Measurements from ENCODE around the gene THAP12.
"Not testable (repeated sequence)": the region's sequence is repeated elsewhere in the genome, so short reads cannot be mapped to it uniquely, and the experiment has no call there.

The THAP12 gene, protein sequence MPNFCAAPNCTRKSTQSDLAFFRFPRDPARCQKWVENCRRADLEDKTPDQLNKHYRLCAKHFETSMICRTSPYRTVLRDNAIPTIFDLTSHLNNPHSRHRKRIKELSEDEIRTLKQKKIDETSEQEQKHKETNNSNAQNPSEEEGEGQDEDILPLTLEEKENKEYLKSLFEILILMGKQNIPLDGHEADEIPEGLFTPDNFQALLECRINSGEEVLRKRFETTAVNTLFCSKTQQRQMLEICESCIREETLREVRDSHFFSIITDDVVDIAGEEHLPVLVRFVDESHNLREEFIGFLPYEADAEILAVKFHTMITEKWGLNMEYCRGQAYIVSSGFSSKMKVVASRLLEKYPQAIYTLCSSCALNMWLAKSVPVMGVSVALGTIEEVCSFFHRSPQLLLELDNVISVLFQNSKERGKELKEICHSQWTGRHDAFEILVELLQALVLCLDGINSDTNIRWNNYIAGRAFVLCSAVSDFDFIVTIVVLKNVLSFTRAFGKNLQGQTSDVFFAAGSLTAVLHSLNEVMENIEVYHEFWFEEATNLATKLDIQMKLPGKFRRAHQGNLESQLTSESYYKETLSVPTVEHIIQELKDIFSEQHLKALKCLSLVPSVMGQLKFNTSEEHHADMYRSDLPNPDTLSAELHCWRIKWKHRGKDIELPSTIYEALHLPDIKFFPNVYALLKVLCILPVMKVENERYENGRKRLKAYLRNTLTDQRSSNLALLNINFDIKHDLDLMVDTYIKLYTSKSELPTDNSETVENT

GRCh38 chr11:76380977-76381719 is at the start of gene THAP12, which contains the start of gene GVQW3:
THAP12 (minus strand) TSS chr11:76381132; CDS start chr11:76380836, 296 bp downstream.
GVQW3 (plus strand) TSS chr11:76381323; CDS start chr11:76381829, 506 bp downstream.
- no peaks in the 10 kb centered on the region for H3K27me3 ChIP-seq (ENCODE audit: insufficient read depth, low read length)

GRCh38 chr11:76426660-76427059 is 45.7 kb upstream of the THAP12 start:
- Histone ChIP-seq H3K9me3 (ENCODE audit: low read length) (no peaks in the 10 kb centered on the region), H2AFZ (ENCODE audit: low read depth, low read length) (no peak overlapping the region), H3K4me3 (ENCODE audit: low read length) (no peak overlapping the region), H3K36me3 (ENCODE audit: insufficient read depth, low read length) (no peaks in the 10 kb centered on the region), H3K27me3 (ENCODE audit: insufficient read depth, low read length) (no peaks in the 10 kb centered on the region), H3K4me1 (ENCODE audit: insufficient read depth, low read length) (no peaks in the 10 kb centered on the region)

More at GRCh38 chr11:76380977-76381719, at the start of gene THAP12, which contains the start of gene GVQW3:
- H3K36me3 ChIP-seq (ENCODE audit: insufficient read depth, low read length): peaks cover 8% of the 10 kb centered on the region
- no peaks in the 10 kb centered on the region for H3K9me3 ChIP-seq (ENCODE audit: low read length)
- H2AFZ ChIP-seq (ENCODE audit: low read depth, low read length): peak within 1 kb of the TSS; percentile 72
- H3K4me1 ChIP-seq (ENCODE audit: insufficient read depth, low read length): peaks cover 23% of the 10 kb centered on the region
- peak within 1 kb of the TSS; percentile 97 for H3K4me3 ChIP-seq (ENCODE audit: low read length)

DNA sequence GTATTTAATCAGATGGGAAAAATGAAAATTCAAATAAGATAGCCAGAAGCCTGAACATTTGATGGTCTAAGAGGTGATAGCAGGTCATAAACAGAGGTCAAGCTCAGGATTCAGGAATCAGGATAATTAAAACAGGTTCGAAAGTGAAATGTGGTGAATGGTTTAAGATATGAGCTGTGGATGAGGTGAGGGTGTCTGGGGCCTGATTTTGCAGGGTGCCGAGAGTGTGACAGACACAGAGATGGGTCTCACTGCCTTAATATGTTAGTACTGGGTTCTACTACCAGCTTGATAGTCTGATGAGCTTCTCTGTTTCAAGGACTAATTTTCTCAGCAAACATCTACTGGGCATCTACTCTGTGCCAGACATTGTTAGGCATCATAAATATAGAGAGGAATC is 44.0 kb upstream of the THAP12 start:
- Histone ChIP-seq H3K27me3 (ENCODE audit: insufficient read depth, low read length) (no peaks in the 10 kb centered on the region), H3K4me3 (ENCODE audit: low read length) (no peak overlapping the region), H2AFZ (ENCODE audit: low read depth, low read length) (no peak overlapping the region), H3K36me3 (ENCODE audit: insufficient read depth, low read length) (no peaks in the 10 kb centered on the region), H3K9me3 (ENCODE audit: low read length) (no peaks in the 10 kb centered on the region), H3K4me1 (ENCODE audit: insufficient read depth, low read length) (no peaks in the 10 kb centered on the region)

DNA sequence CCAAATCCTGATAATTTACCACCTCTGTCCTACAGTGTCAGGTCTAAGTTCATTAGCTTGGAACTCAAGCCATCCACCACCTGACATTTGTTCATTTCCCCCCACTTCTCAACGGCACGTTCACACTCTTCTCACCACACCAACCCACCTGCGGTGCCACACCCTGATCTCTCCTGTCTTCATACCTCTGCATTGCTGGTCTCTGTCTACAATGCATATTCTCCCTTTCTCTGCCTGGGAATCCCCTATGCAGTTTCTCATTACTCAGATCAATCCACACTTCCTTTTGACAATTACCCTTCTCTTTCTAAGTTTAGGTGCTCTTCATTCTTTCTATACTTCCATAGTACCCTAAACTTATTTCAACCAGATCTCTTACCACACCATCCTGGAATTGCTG is 43.4 kb upstream of the THAP12 start:
- no peaks in the 10 kb centered on the region for H3K4me1 ChIP-seq (ENCODE audit: insufficient read depth, low read length)
- no peaks in the 10 kb centered on the region for H3K9me3 ChIP-seq (ENCODE audit: low read length)
- H2AFZ ChIP-seq (ENCODE audit: low read depth, low read length): no peak overlapping the region
- H3K36me3 ChIP-seq (ENCODE audit: insufficient read depth, low read length): no peaks in the 10 kb centered on the region
- H3K27me3 ChIP-seq (ENCODE audit: insufficient read depth, low read length): no peaks in the 10 kb centered on the region
- H3K4me3 ChIP-seq (ENCODE audit: low read length): no peak overlapping the region

DNA sequence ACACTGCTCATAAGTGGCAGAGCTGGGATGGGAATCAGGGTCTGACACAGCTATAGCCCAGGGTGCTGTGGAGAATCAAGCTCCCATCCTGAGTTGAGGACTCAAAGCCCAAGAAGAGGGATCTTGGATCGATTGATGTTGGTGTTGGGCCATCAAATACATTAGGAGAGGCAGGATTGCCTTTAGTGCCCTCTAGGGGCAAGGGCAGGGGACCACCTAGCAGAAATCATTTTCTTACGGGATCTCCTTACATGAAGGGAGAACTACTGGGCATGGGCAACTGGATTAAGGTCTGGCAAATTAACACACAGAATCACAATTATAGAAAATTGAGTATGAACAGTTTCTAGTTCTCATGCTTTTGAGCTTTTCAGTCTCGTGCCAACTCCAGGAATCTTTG is 39.0 kb upstream of the THAP12 start:
- H3K27me3 ChIP-seq (ENCODE audit: insufficient read depth, low read length): no peaks in the 10 kb centered on the region
- no peak overlapping the region for H3K4me3 ChIP-seq (ENCODE audit: low read length)
- H3K9me3 ChIP-seq (ENCODE audit: low read length): no peaks in the 10 kb centered on the region
- no peak overlapping the region for H2AFZ ChIP-seq (ENCODE audit: low read depth, low read length)
- H3K36me3 ChIP-seq (ENCODE audit: insufficient read depth, low read length): no peaks in the 10 kb centered on the region
- H3K4me1 ChIP-seq (ENCODE audit: insufficient read depth, low read length): no peaks in the 10 kb centered on the region

- no peaks in the 10 kb centered on the region for H3K4me1 ChIP-seq (ENCODE audit: insufficient read depth, low read length)
- no peaks in the 10 kb centered on the region for H3K36me3 ChIP-seq (ENCODE audit: insufficient read depth, low read length)
- no peak overlapping the region for H2AFZ ChIP-seq (ENCODE audit: low read depth, low read length)
- no peaks in the 10 kb centered on the region for H3K27me3 ChIP-seq (ENCODE audit: insufficient read depth, low read length)
- H3K4me3 ChIP-seq (ENCODE audit: low read length): no peak overlapping the region
- H3K9me3 ChIP-seq (ENCODE audit: low read length): no peaks in the 10 kb centered on the region
Observed at GRCh38 chr11:76415073-76415472, 34.1 kb upstream of the THAP12 start.

DNA sequence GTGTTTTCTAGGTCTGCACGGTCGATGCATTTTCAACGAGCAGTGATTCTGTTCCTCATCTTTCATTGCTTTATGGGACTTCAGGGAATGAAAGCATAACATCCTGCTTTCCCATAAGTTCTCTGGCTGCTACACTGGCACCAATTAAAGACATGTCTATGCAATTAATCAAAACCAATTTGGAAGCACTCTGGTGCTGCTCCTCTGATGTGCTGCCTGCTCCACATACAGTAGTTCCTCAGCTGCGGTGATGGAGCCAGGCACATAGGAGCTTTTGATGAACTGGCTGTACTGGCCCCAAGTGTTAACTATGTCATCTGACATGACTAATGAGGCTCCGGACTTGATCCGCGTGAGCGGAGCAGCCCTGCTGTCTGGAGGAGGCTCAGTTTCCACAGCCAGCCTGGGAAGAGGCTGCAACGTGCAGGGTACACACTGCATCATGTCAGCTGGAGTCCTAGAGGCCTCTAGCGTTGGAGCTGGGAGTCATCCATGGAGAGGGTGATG is 30.0 kb upstream of the THAP12 start:
- H3K27me3 ChIP-seq (ENCODE audit: insufficient read depth, low read length): no peaks in the 10 kb centered on the region
- no peak overlapping the region for H3K4me3 ChIP-seq (ENCODE audit: low read length)
- no peaks in the 10 kb centered on the region for H3K36me3 ChIP-seq (ENCODE audit: insufficient read depth, low read length)
- H3K4me1 ChIP-seq (ENCODE audit: insufficient read depth, low read length): no peaks in the 10 kb centered on the region
- no peak overlapping the region for H2AFZ ChIP-seq (ENCODE audit: low read depth, low read length)
- no peaks in the 10 kb centered on the region for H3K9me3 ChIP-seq (ENCODE audit: low read length)

DNA sequence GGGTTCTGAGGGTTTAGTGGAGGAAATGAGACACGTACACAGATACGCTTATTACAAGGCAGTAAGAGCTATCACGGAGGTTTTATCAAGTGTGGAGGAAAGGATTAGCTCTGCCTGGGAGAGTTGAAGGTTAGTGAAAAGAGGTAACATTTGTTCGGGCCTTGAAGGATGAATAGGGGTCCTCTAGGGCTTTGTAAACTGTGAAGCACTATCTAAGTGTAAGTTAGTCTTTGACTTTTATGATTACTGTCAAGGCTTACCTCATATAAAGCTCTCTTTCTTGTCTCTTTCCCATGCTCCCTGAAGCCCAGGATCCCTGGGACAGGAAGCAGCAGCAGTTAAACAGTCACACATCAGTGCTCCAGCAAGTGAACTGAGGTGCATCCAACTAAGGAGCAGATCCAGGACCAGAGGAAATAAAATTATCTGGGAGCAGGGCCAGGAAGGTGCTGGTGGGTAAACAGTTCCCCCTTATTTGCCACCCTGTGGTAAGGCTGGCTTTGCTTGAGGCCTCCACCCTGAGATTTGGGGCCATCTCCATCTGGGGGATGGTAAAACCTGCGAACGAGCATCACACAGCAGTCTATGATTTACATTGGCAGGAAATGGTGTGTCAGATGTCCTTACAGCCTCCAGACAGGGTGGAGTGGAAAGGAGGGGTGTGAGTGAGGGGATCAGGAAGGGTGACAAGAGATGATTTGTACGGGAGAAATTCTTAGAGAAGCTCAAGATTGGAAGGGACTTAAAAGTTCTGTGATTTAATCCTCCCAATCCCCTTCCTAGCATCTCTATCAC is 27.4 kb upstream of the THAP12 start:
- Histone ChIP-seq H3K9me3 (ENCODE audit: low read length) (no peaks in the 10 kb centered on the region), H3K36me3 (ENCODE audit: insufficient read depth, low read length) (no peaks in the 10 kb centered on the region), H3K4me3 (ENCODE audit: low read length) (no peak overlapping the region), H3K4me1 (ENCODE audit: insufficient read depth, low read length) (no peaks in the 10 kb centered on the region), H2AFZ (ENCODE audit: low read depth, low read length) (no peak overlapping the region), H3K27me3 (ENCODE audit: insufficient read depth, low read length) (no peaks in the 10 kb centered on the region)

- Histone ChIP-seq H3K36me3 (ENCODE audit: insufficient read depth, low read length) (no peaks in the 10 kb centered on the region), H2AFZ (ENCODE audit: low read depth, low read length) (no peak overlapping the region), H3K9me3 (ENCODE audit: low read length) (no peaks in the 10 kb centered on the region), H3K4me1 (ENCODE audit: insufficient read depth, low read length) (no peaks in the 10 kb centered on the region), H3K4me3 (ENCODE audit: low read length) (no peak overlapping the region), H3K27me3 (ENCODE audit: insufficient read depth, low read length) (no peaks in the 10 kb centered on the region)
Observed at GRCh38 chr11:76406359-76406758, 25.4 kb upstream of the THAP12 start.

- H3K36me3 ChIP-seq (ENCODE audit: insufficient read depth, low read length); H2AFZ ChIP-seq (ENCODE audit: low read depth, low read length); H3K27me3 ChIP-seq (ENCODE audit: insufficient read depth, low read length); H3K4me1 ChIP-seq (ENCODE audit: insufficient read depth, low read length); H3K4me3 ChIP-seq (ENCODE audit: low read length); H3K9me3 ChIP-seq (ENCODE audit: low read length): not testable (repeated sequence)
Observed at GRCh38 chr11:76401484-76401883, 20.6 kb upstream of the THAP12 start.

GRCh38 chr11:76400967-76401366 is 20.0 kb upstream of the THAP12 start:
- H3K4me3 ChIP-seq (ENCODE audit: low read length): no peak overlapping the region
- H3K9me3 ChIP-seq (ENCODE audit: low read length): no peaks in the 10 kb centered on the region
- H3K27me3 ChIP-seq (ENCODE audit: insufficient read depth, low read length): no peaks in the 10 kb centered on the region
- H3K4me1 ChIP-seq (ENCODE audit: insufficient read depth, low read length): no peaks in the 10 kb centered on the region
- no peaks in the 10 kb centered on the region for H3K36me3 ChIP-seq (ENCODE audit: insufficient read depth, low read length)
- H2AFZ ChIP-seq (ENCODE audit: low read depth, low read length): no peak overlapping the region

GRCh38 chr11:76397383-76397782 is 16.5 kb upstream of the THAP12 start:
- Histone ChIP-seq H3K4me3 (ENCODE audit: low read length) (no peak overlapping the region), H3K9me3 (ENCODE audit: low read length) (no peaks in the 10 kb centered on the region), H2AFZ (ENCODE audit: low read depth, low read length) (no peak overlapping the region), H3K27me3 (ENCODE audit: insufficient read depth, low read length) (no peaks in the 10 kb centered on the region), H3K36me3 (ENCODE audit: insufficient read depth, low read length) (no peaks in the 10 kb centered on the region), H3K4me1 (ENCODE audit: insufficient read depth, low read length) (no peaks in the 10 kb centered on the region)

Data from neuron (in vitro differentiated cells).